Measurements from ENCODE around the gene SRSF11. TPM values are rescaled to one million over a fixed set of nuclear protein-coding genes. Genes with fewer than 3 reads are reported as not detected.
"Not testable (repeated sequence)": the region's sequence is repeated elsewhere in the genome, so short reads cannot be mapped to it uniquely, and the experiment has no call there.

Gene SRSF11, protein sequence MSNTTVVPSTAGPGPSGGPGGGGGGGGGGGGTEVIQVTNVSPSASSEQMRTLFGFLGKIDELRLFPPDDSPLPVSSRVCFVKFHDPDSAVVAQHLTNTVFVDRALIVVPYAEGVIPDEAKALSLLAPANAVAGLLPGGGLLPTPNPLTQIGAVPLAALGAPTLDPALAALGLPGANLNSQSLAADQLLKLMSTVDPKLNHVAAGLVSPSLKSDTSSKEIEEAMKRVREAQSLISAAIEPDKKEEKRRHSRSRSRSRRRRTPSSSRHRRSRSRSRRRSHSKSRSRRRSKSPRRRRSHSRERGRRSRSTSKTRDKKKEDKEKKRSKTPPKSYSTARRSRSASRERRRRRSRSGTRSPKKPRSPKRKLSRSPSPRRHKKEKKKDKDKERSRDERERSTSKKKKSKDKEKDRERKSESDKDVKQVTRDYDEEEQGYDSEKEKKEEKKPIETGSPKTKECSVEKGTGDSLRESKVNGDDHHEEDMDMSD
- total RNA-seq (332 TPM), polyA plus RNA-seq (100 to 1,000 TPM in 2 of 4 donors, 10 to 100 TPM in 2; 83.7 to 120 (median 103) TPM)

DNA sequence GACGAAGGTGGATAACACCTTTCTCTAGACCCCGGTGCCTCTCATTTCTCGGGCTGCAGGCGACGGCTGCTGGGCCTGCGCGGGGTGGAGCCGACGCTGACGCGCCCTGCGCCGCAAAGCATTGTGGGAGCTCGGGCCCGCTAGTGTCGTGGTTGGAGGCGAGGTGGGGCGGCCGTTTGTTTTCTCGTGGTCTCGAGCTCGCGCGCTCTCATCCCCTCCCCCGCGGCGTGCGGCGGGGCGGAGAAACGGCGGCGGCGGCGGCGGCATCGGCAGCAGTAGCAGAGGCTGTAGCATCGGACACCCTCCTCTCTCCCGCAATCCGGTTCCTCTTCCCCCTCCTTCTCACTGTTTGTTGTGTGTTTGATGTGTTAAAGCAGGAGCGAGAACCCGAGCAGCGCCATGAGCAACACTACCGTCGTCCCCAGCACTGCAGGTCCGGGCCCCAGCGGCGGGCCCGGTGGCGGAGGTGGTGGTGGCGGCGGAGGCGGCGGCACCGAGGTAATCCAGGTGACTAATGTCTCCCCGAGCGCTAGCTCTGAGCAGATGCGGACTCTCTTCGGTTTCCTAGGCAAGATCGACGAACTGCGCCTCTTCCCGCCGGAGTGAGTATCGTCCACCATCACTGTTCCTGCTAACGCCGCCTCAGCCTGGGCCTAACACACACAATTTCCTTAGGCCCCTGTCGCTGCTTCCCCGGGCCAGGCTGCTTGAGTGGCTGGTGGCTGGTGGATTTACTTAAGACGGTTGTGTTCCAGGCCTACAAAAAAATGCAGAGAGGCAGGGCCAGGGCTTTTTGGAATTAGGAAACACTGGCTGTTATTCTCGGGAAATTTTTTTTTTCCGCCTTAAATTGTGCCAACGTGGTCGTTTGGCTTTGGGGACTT is at the start of gene SRSF11:
Gene SRSF11 (plus strand): TSS at position 143 of the 884 bp plus-strand sequence. CDS start 257 bp downstream, at position 400.
- Histone ChIP-seq H3K4me3 (ENCODE audit: low read depth, low read length) (peak within 1 kb of the TSS; percentile 95), H3K27ac (ENCODE audit: insufficient read depth, low read length, poor library complexity, severe bottlenecking) (peak within 1 kb of the TSS; percentile 97), H3K9me3 (ENCODE audit: control insufficient read depth in 2 of 2, low read length in 2 of 2) (no peaks in the 10 kb centered on the region), H3K27me3 (ENCODE audit: control insufficient read depth, insufficient read depth, low read length) (no peaks in the 10 kb centered on the region), H3K4me1 (ENCODE audit: control insufficient read depth, insufficient read depth, low read length, poor library complexity, severe bottlenecking) (peaks cover 44% of the 10 kb centered on the region), H3K36me3 (ENCODE audit: control insufficient read depth, insufficient read depth, low read length) (peaks cover 29% of the 10 kb centered on the region)
- Mint-ChIP-seq H3K27me3 (peaks cover 8% of the 10 kb centered on the region), H3K27ac (peak within 1 kb of the TSS; percentile 94 to 97 (median 95)), H3K36me3 (peaks cover 19% of the 10 kb centered on the region), H3K4me1 (peaks cover 38 to 69% (median 52%) of the 10 kb centered on the region in 4 donors), H3K9me3 (peaks cover 0 to 1% (median 0%) of the 10 kb centered on the region in 7 donors), H3K4me3 (peak within 1 kb of the TSS; percentile 94 to 98 (median 96))
- peak; percentile 95 to 96 (median 96) for DNase-seq
- ATAC-seq (ENCODE audit: low read depth in 2 of 2) = peak; percentile 96 to 98

GRCh38 chr1:70171512-70171911 is 49.7 kb upstream of the SRSF11 start:
- ATAC-seq (ENCODE audit: low read depth in 2 of 2) = no peak
- H3K4me1 Mint-ChIP-seq = peaks cover 0 to 13% (median under 1%) of the 10 kb centered on the region in 4 donors

DNA sequence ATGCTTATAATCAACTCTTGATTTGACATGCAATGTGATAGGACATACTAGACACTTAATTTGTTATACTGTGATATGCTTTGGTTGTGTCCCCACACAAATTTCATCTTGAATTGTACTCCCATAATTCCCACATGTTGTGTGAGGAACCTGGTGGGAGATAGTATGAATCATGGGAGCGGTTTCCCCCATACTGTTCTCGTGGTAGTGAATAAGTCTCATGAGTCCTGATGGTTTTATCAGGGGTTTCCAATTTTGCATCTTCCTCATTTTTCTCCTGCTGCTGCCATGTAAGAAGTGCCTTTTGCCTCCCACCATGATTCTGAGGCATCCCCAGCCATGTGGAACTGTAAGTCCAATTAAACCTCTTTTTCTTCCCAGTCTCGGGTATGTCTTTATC is 36.0 kb upstream of the SRSF11 start:
- H3K9me3 Mint-ChIP-seq; H3K27ac ChIP-seq (ENCODE audit: insufficient read depth, low read length, poor library complexity, severe bottlenecking); DNase-seq; H3K4me1 ChIP-seq (ENCODE audit: control insufficient read depth, insufficient read depth, low read length, poor library complexity, severe bottlenecking); H3K27ac Mint-ChIP-seq; H3K4me3 ChIP-seq (ENCODE audit: low read depth, low read length); H3K27me3 ChIP-seq (ENCODE audit: control insufficient read depth, insufficient read depth, low read length); ATAC-seq (ENCODE audit: low read depth in 2 of 2); H3K9me3 ChIP-seq (ENCODE audit: control insufficient read depth in 2 of 2, low read length in 2 of 2); H3K4me3 Mint-ChIP-seq; H3K27me3 Mint-ChIP-seq: not testable (repeated sequence)
- H3K36me3 ChIP-seq (ENCODE audit: control insufficient read depth, insufficient read depth, low read length) = peaks cover 29% of the 10 kb centered on the region
- H3K4me1 Mint-ChIP-seq = peaks cover 6 to 15% (median 9%) of the 10 kb centered on the region in 4 donors
- H3K36me3 Mint-ChIP-seq = peaks cover 31% of the 10 kb centered on the region

More at GRCh38 chr1:70171512-70171911, 49.7 kb upstream of the SRSF11 start:
- H3K27ac Mint-ChIP-seq = no peak overlapping the region
- no peak for DNase-seq
- Histone ChIP-seq H3K9me3 (ENCODE audit: control insufficient read depth in 2 of 2, low read length in 2 of 2) (no peaks in the 10 kb centered on the region), H3K4me1 (ENCODE audit: control insufficient read depth, insufficient read depth, low read length, poor library complexity, severe bottlenecking) (no peaks in the 10 kb centered on the region), H3K27ac (ENCODE audit: insufficient read depth, low read length, poor library complexity, severe bottlenecking) (no peak overlapping the region), H3K27me3 (ENCODE audit: control insufficient read depth, insufficient read depth, low read length) (no peaks in the 10 kb centered on the region), H3K36me3 (ENCODE audit: control insufficient read depth, insufficient read depth, low read length) (peaks cover 16% of the 10 kb centered on the region), H3K4me3 (ENCODE audit: low read depth, low read length) (no peak overlapping the region)
- H3K27me3 Mint-ChIP-seq = no peaks in the 10 kb centered on the region
- H3K9me3 Mint-ChIP-seq = no peaks in the 10 kb centered on the region
- H3K36me3 Mint-ChIP-seq = peaks cover 48% of the 10 kb centered on the region
- H3K4me3 Mint-ChIP-seq = no peak overlapping the region

- peaks cover 20% of the 10 kb centered on the region for H3K36me3 Mint-ChIP-seq
- Histone ChIP-seq H3K27ac (ENCODE audit: insufficient read depth, low read length, poor library complexity, severe bottlenecking) (no peak overlapping the region), H3K4me1 (ENCODE audit: control insufficient read depth, insufficient read depth, low read length, poor library complexity, severe bottlenecking) (no peaks in the 10 kb centered on the region), H3K4me3 (ENCODE audit: low read depth, low read length) (no peak overlapping the region), H3K27me3 (ENCODE audit: control insufficient read depth, insufficient read depth, low read length) (no peaks in the 10 kb centered on the region), H3K36me3 (ENCODE audit: control insufficient read depth, insufficient read depth, low read length) (peaks cover 19% of the 10 kb centered on the region), H3K9me3 (ENCODE audit: control insufficient read depth in 2 of 2, low read length in 2 of 2) (no peaks in the 10 kb centered on the region)
- H3K4me1 Mint-ChIP-seq = peaks cover 17 to 22% (median 21%) of the 10 kb centered on the region in 4 donors
- DNase-seq (no peak), ATAC-seq (ENCODE audit: low read depth in 2 of 2) (no peak)
- no peaks in the 10 kb centered on the region for H3K27me3 Mint-ChIP-seq
- H3K27ac Mint-ChIP-seq = no peak overlapping the region
- H3K4me3 Mint-ChIP-seq = no peak overlapping the region
- peaks cover 0 to 5% (median 0%) of the 10 kb centered on the region in 7 donors for H3K9me3 Mint-ChIP-seq
Measured at GRCh38 chr1:70188522-70188921, 32.7 kb upstream of the SRSF11 start.

DNA sequence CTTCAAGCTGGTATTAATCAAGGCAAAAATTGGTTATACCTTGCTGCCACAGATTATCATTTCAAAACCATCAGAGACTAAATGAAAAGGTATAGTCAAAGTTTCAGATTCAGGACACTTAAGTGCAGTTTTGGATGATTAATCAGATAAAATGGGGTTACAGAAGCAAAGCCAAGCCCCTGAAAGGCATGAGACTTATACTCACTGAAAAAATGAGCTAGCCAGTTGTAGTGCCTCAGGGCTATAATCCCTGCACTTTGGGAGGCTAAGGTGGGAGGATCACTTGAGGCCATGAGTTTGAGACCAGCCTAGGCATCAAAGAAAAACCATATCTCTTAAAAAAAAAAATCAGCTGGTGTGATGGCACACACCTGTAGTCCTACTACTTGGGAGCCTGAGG is 31.0 kb upstream of the SRSF11 start:
- H3K4me3 ChIP-seq (ENCODE audit: low read depth, low read length) = no peak overlapping the region
- peaks cover 0 to 5% (median 0%) of the 10 kb centered on the region in 7 donors for H3K9me3 Mint-ChIP-seq

GRCh38 chr1:70192446-70192845 is 28.7 kb upstream of the SRSF11 start:
- peaks cover 17 to 42% (median 26%) of the 10 kb centered on the region in 4 donors for H3K4me1 Mint-ChIP-seq
- H3K27ac Mint-ChIP-seq; H3K4me3 ChIP-seq (ENCODE audit: low read depth, low read length); DNase-seq; H3K27me3 ChIP-seq (ENCODE audit: control insufficient read depth, insufficient read depth, low read length); H3K27me3 Mint-ChIP-seq; H3K4me1 ChIP-seq (ENCODE audit: control insufficient read depth, insufficient read depth, low read length, poor library complexity, severe bottlenecking); H3K9me3 ChIP-seq (ENCODE audit: control insufficient read depth in 2 of 2, low read length in 2 of 2); ATAC-seq (ENCODE audit: low read depth in 2 of 2); H3K27ac ChIP-seq (ENCODE audit: insufficient read depth, low read length, poor library complexity, severe bottlenecking); H3K4me3 Mint-ChIP-seq; H3K36me3 ChIP-seq (ENCODE audit: control insufficient read depth, insufficient read depth, low read length); H3K9me3 Mint-ChIP-seq: not testable (repeated sequence)
- H3K36me3 Mint-ChIP-seq = peaks cover 11% of the 10 kb centered on the region

More for the DNA sequence above, 31.0 kb upstream of the SRSF11 start:
- Histone ChIP-seq H3K36me3 (ENCODE audit: control insufficient read depth, insufficient read depth, low read length) (peaks cover 4% of the 10 kb centered on the region), H3K4me1 (ENCODE audit: control insufficient read depth, insufficient read depth, low read length, poor library complexity, severe bottlenecking) (no peaks in the 10 kb centered on the region), H3K27me3 (ENCODE audit: control insufficient read depth, insufficient read depth, low read length) (no peaks in the 10 kb centered on the region), H3K9me3 (ENCODE audit: control insufficient read depth in 2 of 2, low read length in 2 of 2) (no peaks in the 10 kb centered on the region), H3K27ac (ENCODE audit: insufficient read depth, low read length, poor library complexity, severe bottlenecking) (no peak overlapping the region)
- Mint-ChIP-seq H3K27me3 (no peaks in the 10 kb centered on the region), H3K36me3 (peaks cover 15% of the 10 kb centered on the region), H3K27ac (peak overlapping the region in 1 of 3 donors; percentile 44), H3K4me3 (no peak overlapping the region), H3K4me1 (peaks cover 21 to 34% (median 23%) of the 10 kb centered on the region in 4 donors)
- ATAC-seq (ENCODE audit: low read depth in 2 of 2) (no peak), DNase-seq (no peak)

DNA sequence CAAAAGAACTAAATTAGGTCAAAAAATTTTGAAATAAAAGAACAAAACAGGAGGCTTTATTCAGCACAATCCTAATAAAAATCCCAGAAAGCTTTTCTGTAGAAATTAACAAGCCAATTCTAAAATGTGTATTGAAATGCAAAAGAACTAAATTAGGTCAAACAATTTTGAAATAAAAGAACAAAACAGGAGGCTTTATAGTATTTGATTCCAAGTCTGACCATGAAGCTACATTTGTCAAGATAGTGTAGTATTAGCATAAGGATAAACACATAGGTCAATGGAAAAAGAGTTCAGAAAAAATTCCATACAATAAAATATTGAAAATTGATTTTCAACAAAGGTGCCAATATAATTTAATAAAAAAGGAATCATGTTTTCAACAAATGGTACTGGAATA is 26.6 kb upstream of the SRSF11 start:
- H3K27me3 Mint-ChIP-seq = no peaks in the 10 kb centered on the region

More for the DNA sequence above, 26.6 kb upstream of the SRSF11 start:
- Histone ChIP-seq H3K4me1 (ENCODE audit: control insufficient read depth, insufficient read depth, low read length, poor library complexity, severe bottlenecking) (no peaks in the 10 kb centered on the region), H3K27ac (ENCODE audit: insufficient read depth, low read length, poor library complexity, severe bottlenecking) (no peak overlapping the region), H3K4me3 (ENCODE audit: low read depth, low read length) (no peak overlapping the region), H3K36me3 (ENCODE audit: control insufficient read depth, insufficient read depth, low read length) (no peaks in the 10 kb centered on the region), H3K9me3 (ENCODE audit: control insufficient read depth in 2 of 2, low read length in 2 of 2) (no peaks in the 10 kb centered on the region), H3K27me3 (ENCODE audit: control insufficient read depth, insufficient read depth, low read length) (no peaks in the 10 kb centered on the region)
- Mint-ChIP-seq H3K36me3 (peaks cover 7% of the 10 kb centered on the region), H3K9me3 (peaks cover 0 to 5% (median 0%) of the 10 kb centered on the region in 7 donors), H3K4me1 (peaks cover 26 to 45% (median 31%) of the 10 kb centered on the region in 4 donors), H3K4me3 (no peak overlapping the region), H3K27ac (no peak overlapping the region)
- no peak for ATAC-seq (ENCODE audit: low read depth in 2 of 2)
- no peak for DNase-seq

Measured in CD4-positive, CD25-positive, alpha-beta regulatory T cell (primary cell).